ENCODE data around the gene SPAG6. TPM values are rescaled to one million over a fixed set of nuclear protein-coding genes. Genes with fewer than 3 reads are reported as not detected.

Gene SPAG6
- total RNA-seq, 4 donors from 2014 or later: 0.19 TPM; not detected in 3

DNA sequence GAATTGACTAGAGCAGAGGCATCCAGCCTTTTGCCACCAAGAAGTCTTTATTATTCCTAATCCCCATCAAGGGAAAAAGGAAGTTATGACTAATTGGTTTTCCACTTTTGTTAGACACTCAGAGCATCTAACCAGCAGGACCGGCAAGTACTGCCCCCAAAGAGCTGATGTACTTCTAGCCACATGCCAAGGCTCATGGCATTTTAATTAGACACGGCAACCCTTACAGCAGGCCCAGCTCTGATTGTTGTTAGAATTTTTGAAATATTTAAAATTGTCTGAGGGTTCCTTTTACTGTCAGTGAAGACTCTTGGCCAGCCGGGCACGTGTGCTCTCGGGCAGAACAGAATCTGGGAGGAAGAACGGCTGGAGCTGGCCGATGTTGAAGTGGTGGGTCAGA, 114.8 kb downstream of the SPAG6 start:
- H3K4me1 ChIP-seq: no peaks in the 10 kb centered on the region
- H3K9me3 ChIP-seq: no peaks in the 10 kb centered on the region
- no peak overlapping the region for H3K27ac ChIP-seq (replicated peaks in 1 of 4)
- DNase-seq (ENCODE audit: extremely low spot score): no peak
- no peak overlapping the region for H3K4me3 ChIP-seq
- intact Hi-C loops (cut with DNase I): no loop called here
- 95% methylated on average over 7 of the region's 7 CpGs for WGBS
- TF ChIP-seq CTCF (IDR thresholded peaks at IDR 0.05) (no peak), EP300 (IDR thresholded peaks at IDR 0.05) (no peak), POLR2AphosphoS5 (IDR thresholded peaks at IDR 0.05) (no peak), POLR2A (IDR thresholded peaks at IDR 0.05; ENCODE audit: low read depth) (no peak)
- no peaks in the 10 kb centered on the region for H3K27me3 ChIP-seq
- no peaks in the 10 kb centered on the region for H3K36me3 ChIP-seq

- Histone ChIP-seq H3K27me3 (no peaks in the 10 kb centered on the region), H3K4me1 (no peaks in the 10 kb centered on the region), H3K27ac (replicated peaks in 1 of 4) (no peak overlapping the region), H3K9me3 (no peaks in the 10 kb centered on the region), H3K4me3 (no peak overlapping the region), H3K36me3 (no peaks in the 10 kb centered on the region)
- intact Hi-C loops (cut with DNase I): no loop called here
- TF ChIP-seq POLR2AphosphoS5 (IDR thresholded peaks at IDR 0.05): no peak
- TF ChIP-seq POLR2A (IDR thresholded peaks at IDR 0.05; ENCODE audit: low read depth): no peak
- TF ChIP-seq CTCF (IDR thresholded peaks at IDR 0.05): no peak
- TF ChIP-seq EP300 (IDR thresholded peaks at IDR 0.05): no peak
- DNase-seq (ENCODE audit: extremely low spot score): no peak
- WGBS: 93% methylated on average over 6 of the region's 6 CpGs
These were observed 115.5 kb downstream of the SPAG6 start for GRCh38 chr10:22460531-22461403.

DNA sequence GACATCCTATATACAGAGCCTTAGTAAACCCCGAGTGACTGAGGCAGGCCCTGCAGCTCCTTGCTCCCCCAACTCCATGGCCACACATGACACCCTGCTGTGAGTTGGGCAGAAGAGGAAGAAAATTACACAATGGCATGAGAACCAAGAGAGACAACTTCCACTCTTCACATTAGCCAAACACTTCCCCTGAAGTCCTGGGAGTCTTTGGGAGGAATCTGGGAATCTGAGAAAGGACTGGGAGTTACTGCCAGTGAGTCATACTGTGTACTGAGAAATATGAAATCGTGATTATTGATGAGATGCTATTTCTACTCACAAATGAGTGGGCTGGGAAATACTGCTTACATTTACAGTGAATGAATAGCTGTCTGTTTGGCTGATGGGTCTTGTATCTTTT, 116.6 kb downstream of the SPAG6 start:
- Histone ChIP-seq H3K27ac (replicated peaks in 1 of 4) (no peak overlapping the region), H3K27me3 (no peaks in the 10 kb centered on the region), H3K36me3 (no peaks in the 10 kb centered on the region), H3K4me1 (no peaks in the 10 kb centered on the region), H3K9me3 (no peaks in the 10 kb centered on the region), H3K4me3 (no peak overlapping the region)
- TF ChIP-seq CTCF (IDR thresholded peaks at IDR 0.05) (no peak), EP300 (IDR thresholded peaks at IDR 0.05) (no peak), POLR2A (IDR thresholded peaks at IDR 0.05; ENCODE audit: low read depth) (no peak), POLR2AphosphoS5 (IDR thresholded peaks at IDR 0.05) (no peak)
- WGBS: 79% methylated on average over 2 of the region's 2 CpGs
- intact Hi-C loops (cut with DNase I): no loop called here
- no peak for DNase-seq (ENCODE audit: extremely low spot score)

DNA sequence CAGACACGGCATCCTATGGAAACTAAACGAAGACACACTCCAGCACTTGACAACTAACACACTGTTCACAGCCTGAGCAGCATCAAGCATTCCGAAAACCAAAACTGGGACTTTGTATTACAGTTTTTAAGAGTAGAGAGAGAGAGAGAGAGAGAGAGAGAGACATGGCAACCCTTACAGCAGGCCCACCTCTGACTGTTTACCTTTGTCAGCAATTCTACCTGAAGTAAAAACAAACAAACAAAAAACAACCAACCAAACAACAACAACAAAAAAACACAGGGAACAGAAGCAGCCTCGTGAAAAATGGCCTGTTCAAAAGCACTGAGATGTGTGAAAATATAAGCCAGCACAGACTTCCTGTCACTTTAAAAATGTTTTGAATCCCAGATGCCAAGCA, 118.0 kb downstream of the SPAG6 start:
- H3K27ac ChIP-seq (replicated peaks in 1 of 4): no peak overlapping the region
- no peaks in the 10 kb centered on the region for H3K9me3 ChIP-seq
- TF ChIP-seq POLR2A (IDR thresholded peaks at IDR 0.05; ENCODE audit: low read depth) (no peak), POLR2AphosphoS5 (IDR thresholded peaks at IDR 0.05) (no peak), EP300 (IDR thresholded peaks at IDR 0.05) (no peak), CTCF (IDR thresholded peaks at IDR 0.05) (no peak)
- no peak overlapping the region for H3K4me3 ChIP-seq
- 69% methylated on average over 4 of the region's 4 CpGs for WGBS
- no peak for DNase-seq (ENCODE audit: extremely low spot score)
- H3K4me1 ChIP-seq: no peaks in the 10 kb centered on the region
- intact Hi-C loops (cut with DNase I): no loop called here
- H3K36me3 ChIP-seq: no peaks in the 10 kb centered on the region
- H3K27me3 ChIP-seq: no peaks in the 10 kb centered on the region
